ENCODE results near the gene C9orf72. TPM values are rescaled to one million over a fixed set of nuclear protein-coding genes. Genes with fewer than 3 reads are reported as not detected.

Gene C9orf72
- total and polyA plus RNA-seq, 2 of the 8 experiments (the other 6 are each of a cell fraction or from before 2014, with no cell fraction given), result 7.2 to 17.5 TPM

GRCh38 chr9:27499451-27499850 is 73.8 kb downstream of the C9orf72 start:
- H2BK20ac ChIP-seq (ENCODE audit: low read length), result no peak overlapping the region
- peaks cover 3 to 9% of the 10 kb centered on the region in 2 experiments; a peak in 2 of 4 replicates for H3K79me2 ChIP-seq (ENCODE audit: control insufficient read depth in 1 of 2, insufficient read depth in 2 of 2, low read length in 2 of 2)
- ChIA-PET CTCF (ENCODE audit: partially characterized antibody) (interaction anchor here (0.6 to 1.4 kb wide), 2 partner anchors 59 to 168 kb away, joined by 3 to 5 read pairs; no protein-coding TSS in a partner anchor), POLR2A (ENCODE audit: partially characterized antibody) (no interaction called here)
- H4K20me1 ChIP-seq (replicated peaks in 1 of 2; ENCODE audit: control insufficient read depth in 1 of 2, insufficient read depth in 2 of 2, low read length in 2 of 2), result no peaks in the 10 kb centered on the region
- no peaks in the 10 kb centered on the region for H3K36me3 ChIP-seq (ENCODE audit: control insufficient read depth in 2 of 4, insufficient read depth in 4 of 4, low read length in 3 of 4)
- peaks cover 0 to 2% of the 10 kb centered on the region in 2 experiments; a peak in 1 of 4 replicates for H3K9me3 ChIP-seq (ENCODE audit: insufficient read depth in 2 of 2, low read depth in 1 of 2, low read length in 1 of 2)
- H3K27me3 ChIP-seq (replicated peaks in 1 of 4; ENCODE audit: control insufficient read depth in 3 of 4, extremely low read depth in 1 of 4, insufficient read depth in 3 of 4, low read length in 3 of 4), result no peaks in the 10 kb centered on the region
- H3K4ac ChIP-seq (replicated peaks; ENCODE audit: insufficient read length, low read depth, low read length), result no peak overlapping the region
- no peak for FAIRE-seq
- no peak overlapping the region for H2BK120ac ChIP-seq (replicated peaks; ENCODE audit: low read depth, low read length)
- H2BK15ac ChIP-seq (ENCODE audit: low read length), result no peak overlapping the region
- H3K4me1 ChIP-seq (replicated peaks in 1 of 4; ENCODE audit: control insufficient read depth in 3 of 4, insufficient read depth in 4 of 4, low read length in 3 of 4), result peaks cover 0 to 22% (median 12%) of the 10 kb centered on the region in 4 experiments
- H3K14ac ChIP-seq (ENCODE audit: insufficient read length), result no peak overlapping the region
- H3K4me2 ChIP-seq (ENCODE audit: insufficient read depth in 1 of 2, low read depth in 2 of 2, low read length in 2 of 2), result no peak overlapping the region
- H3K23ac ChIP-seq (ENCODE audit: insufficient read length), result no peak overlapping the region
- DNase-seq (ENCODE audit: low read depth in 1 of 2, low spot score in 2 of 2), result no peak
- H3K27ac ChIP-seq (ENCODE audit: low read depth, low read length), result no peak overlapping the region
- no peak overlapping the region for H3K9ac ChIP-seq (replicated peaks in 1 of 4; ENCODE audit: extremely low read depth in 1 of 4, low read depth in 3 of 4, low read length in 3 of 4)
- H3K4me3 ChIP-seq (ENCODE audit: extremely low read depth in 1 of 4, insufficient read depth in 2 of 4, low read depth in 3 of 4, low read length in 4 of 4), result 0 out of 8 replicates have a peak overlapping the region, but pooled peaks of 1 of the 4 experiments have one; percentile 12
- TF ChIP-seq SIRT6 (IDR thresholded peaks at IDR 0.05; ENCODE audit: low read length) (no peak), BCL11A (IDR thresholded peaks at IDR 0.05; ENCODE audit: low read depth in 2 of 2, low read length in 2 of 2) (no peak), JUND (IDR thresholded peaks at IDR 0.05; ENCODE audit: low read length) (peak; percentile 72)
- H4K91ac ChIP-seq (replicated peaks; ENCODE audit: insufficient read length, low read length), result no peak overlapping the region
- H3K23me2 ChIP-seq (ENCODE audit: low read depth, low read length), result no peaks in the 10 kb centered on the region
- H4K5ac ChIP-seq (ENCODE audit: insufficient read length, low read depth, low read length), result no peak overlapping the region
- no peak overlapping the region for H4K8ac ChIP-seq (ENCODE audit: extremely low read depth, insufficient read depth, low read length)
- no peak overlapping the region for H2AFZ ChIP-seq (ENCODE audit: low read length)
- WGBS, 2 experiments (ENCODE audit: extremely low coverage in 1 of 2, insufficient coverage in 1 of 2, insufficient read length in 1 of 2, insufficient replicate concordance in 2 of 2, low coverage in 1 of 2, low lambda C conversion rate in 2 of 2, missing lambda C conversion rate in 1 of 2), result 69% methylated on average over 2 of the region's 2 CpGs; no CpG with 5 or more reads in 1 of the 2 experiments
- no peak overlapping the region for H2BK12ac ChIP-seq (ENCODE audit: low read depth, low read length)
- H3K56ac ChIP-seq (replicated peaks; ENCODE audit: insufficient read length, low read depth, low read length), result no peak overlapping the region
- H3K18ac ChIP-seq (ENCODE audit: extremely low read depth, low read length), result no peak overlapping the region
- H3K79me1 ChIP-seq (ENCODE audit: low read depth, low read length), result no peaks in the 10 kb centered on the region
- H2AK5ac ChIP-seq (ENCODE audit: low read depth, low read length), result no peak overlapping the region
- H2BK5ac ChIP-seq (ENCODE audit: low read depth, low read length), result no peak overlapping the region
